HG03442 (cell line): ENCODE measurements around the gene VSTM4.
A peak's percentile ranks its signal among the peaks of the same experiment; 100 is the strongest.

Source experiments
- ATAC-seq: cut with Tn5 transposase; IDR thresholded peaks from one replicate; pipeline ENCODE4 v1.9.1; 2021; ENCODE audit warnings: mild to moderate bottlenecking, moderate library complexity; ENCODE audit not compliant: unreplicated experiment

The VSTM4 gene, protein sequence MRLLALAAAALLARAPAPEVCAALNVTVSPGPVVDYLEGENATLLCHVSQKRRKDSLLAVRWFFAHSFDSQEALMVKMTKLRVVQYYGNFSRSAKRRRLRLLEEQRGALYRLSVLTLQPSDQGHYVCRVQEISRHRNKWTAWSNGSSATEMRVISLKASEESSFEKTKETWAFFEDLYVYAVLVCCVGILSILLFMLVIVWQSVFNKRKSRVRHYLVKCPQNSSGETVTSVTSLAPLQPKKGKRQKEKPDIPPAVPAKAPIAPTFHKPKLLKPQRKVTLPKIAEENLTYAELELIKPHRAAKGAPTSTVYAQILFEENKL

DNA sequence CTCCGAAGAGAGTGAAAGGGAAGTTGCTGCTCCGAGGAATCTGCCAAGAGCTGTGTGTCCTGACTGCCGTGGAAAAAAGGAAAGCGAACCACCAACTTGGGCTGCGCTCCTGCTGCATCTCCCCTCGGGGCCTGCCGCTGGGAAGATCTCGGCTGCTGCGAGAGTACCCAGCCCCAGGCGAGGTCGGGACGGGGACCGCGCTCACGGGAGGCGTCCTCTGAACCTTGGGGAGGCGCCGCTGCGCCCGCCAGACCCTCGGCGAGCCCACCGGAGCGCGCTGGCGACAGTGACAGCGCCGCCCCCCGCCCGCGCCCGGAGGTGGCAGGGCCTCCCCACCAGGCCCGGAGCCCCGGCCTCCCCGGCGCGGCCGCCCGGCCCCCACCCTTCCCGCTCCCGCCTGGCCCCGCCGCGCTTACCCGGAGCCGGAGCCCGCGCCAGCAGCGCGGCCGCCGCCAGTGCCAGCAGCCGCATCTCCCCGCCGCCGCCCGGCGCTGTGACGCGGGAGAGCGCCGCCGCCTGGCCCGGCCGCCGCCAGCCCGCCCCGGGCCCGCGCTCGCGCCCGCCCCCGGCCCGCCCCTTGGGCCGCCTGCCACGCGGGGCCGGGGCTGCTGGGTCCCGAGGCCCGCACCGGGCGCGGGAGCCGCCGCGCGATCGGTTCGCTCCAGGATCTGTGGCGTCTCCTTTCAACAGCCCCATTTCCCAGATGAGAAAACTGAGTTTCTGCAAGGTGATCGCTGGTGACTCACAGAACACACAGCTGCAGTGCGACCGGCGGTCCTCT lies at the start of gene VSTM4:
TSS of gene VSTM4 (minus strand) at position 508 of the 781 bp plus-strand sequence. CDS start at position 471, 37 bp downstream.
- no peak for ATAC-seq

DNA sequence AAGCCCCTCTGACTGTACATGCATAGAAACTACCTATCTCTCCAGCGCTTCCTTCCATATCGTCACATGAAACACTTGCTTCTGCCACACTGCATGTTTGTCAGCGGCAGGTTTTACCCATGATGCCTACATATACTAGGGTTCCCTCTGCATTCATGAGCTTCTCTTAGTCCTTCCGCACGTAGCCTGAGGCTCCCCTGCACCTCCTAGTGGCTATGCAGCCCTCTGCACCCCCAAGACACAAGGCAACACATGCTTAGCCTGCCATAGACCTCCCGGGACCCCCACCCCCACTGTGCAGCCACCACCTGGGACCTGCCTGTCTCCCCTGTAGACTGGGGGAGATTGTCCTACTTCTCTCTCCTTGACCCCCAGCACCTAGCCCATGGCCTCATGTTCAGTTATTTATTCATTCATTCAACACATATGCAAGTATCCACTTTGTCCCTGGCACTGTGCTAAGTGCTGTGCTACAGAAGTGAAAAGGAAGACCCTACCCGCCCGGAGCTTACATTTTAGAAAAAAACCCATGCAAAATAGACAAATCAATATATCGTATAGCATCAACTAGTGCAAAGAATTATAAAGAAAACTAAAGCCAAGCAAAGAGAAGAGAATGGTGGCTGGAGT lies 49.4 kb upstream of the VSTM4 start:
- peak; percentile 86 for ATAC-seq

DNA sequence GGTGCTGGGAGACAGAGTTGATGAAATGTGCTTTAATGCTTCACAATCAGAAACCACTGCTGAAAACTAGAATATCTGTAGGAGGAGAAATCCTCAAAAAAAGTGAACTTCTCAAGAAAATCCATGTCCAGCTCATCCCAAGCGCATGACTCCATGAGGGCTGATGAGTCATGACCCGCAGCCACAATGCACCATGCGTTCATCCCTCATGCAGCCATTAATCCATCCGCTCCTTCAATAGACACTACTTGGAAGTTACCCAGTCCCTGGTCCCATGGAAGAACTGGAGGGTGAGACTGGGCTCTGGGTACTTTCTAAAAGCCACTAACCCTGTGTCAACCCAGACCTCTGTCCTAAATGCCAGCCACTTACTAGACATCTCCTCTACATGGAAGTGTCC lies 48.4 kb upstream of the VSTM4 start:
- ATAC-seq, result no peak

DNA sequence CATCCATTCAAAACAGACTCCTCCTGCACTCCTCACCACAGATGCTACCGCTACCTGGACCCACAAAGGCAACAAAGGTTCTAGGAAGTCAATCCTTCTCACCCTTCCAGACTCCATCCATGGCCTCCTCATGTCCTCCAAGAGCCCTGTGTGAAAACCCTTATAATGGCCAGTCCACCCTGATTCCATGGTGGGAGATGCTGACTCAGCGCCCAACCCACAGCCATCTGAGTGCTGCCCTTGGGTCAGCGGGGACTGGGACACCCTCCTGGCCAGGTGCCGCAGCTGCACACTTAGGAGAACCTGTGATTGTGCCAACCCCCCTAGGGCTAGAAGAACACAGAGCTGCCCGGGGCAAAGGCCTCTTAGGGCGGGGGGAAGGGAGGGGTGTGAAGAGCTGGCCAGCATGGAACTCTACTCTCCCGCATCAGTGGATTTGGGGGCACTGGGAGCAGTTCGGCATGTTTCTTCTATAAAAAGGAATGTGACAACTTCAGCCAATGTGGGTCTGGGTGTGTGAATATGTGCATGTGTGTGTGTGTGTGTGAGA lies 47.5 kb upstream of the VSTM4 start:
- no peak for ATAC-seq

DNA sequence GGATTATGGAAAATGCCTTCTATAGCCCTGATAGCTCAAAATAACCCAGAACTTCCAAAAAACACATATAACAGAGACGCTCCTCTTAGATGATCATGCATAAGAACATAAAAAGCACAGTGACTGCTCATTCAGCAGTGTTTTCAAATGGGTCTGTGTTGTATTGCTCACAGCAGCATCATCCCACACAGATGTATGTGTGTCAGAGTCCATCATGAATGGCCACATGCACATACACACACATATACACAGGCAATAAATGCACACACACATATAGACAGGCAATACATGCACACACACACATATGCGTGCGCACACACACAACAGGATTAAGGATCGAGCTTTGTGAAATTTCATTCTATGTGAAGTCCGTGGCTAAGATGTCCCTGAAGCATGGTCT lies 46.7 kb upstream of the VSTM4 start:
- ATAC-seq, result no peak

DNA sequence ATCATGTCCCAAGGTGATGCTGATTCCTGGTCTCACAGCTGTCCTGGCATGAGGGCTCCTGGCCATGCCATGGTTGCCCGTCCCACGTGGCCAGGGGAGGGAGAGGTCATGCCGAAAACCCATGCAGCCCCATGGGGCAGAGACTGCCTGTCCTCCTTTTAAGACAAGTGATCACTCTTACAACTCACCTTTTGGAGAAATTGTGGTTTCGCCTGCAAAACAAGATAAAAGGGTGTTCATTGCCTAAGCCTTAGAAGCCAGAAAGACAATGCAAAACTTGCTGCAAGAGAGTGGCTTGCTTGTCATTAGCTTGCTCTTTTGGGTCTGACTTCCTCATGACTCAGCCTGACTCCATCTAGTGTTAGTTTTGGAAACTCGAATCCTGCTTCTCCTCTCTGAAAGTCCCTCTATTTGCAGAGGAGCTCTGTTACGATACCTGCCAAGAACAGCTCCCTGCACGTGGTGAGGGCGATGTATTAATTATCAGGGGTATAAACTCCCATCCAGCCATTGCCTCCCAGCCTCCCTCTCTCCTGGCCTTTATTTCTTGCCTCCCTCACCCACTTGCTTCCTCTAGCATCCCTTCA lies 46.2 kb upstream of the VSTM4 start:
- ATAC-seq, result no peak

DNA sequence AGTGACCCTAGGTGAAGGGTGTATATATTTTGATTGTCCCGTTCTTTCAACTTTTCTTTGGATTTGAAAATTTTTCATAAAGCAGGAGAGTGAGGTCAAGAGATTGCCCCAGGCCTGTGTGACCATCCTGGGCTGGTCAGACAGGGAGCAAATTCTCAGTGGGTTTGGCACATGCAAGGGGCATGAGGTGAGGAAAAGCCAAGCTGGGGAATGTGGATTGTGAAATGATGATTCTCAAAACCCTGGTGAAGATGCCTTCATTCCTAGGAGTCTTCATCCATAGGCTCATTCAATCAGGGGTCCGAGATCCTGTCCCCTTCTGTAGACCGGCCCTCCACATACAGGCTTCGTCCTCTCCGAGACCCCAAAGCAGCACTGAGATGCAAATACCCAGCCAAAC lies 45.5 kb upstream of the VSTM4 start:
- ATAC-seq, result no peak

DNA sequence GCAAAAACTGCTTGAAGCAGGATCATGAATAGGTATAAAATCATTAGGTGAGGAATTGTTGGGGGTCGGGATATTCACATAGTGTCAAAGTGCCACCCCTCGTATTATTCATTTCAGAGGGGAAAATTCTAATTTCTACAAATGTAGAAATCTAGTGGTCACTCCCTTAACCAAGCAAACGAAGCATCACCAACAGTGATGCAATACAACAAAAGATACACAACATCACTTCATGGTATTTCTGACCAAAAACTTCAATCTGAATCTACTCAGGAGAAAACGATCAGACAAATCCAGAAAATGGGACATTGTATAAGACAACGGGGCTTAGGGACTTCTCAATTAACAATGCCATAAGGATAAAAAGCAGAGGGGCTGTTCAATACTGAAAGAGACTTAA lies 44.8 kb upstream of the VSTM4 start:
- ATAC-seq, result no peak

DNA sequence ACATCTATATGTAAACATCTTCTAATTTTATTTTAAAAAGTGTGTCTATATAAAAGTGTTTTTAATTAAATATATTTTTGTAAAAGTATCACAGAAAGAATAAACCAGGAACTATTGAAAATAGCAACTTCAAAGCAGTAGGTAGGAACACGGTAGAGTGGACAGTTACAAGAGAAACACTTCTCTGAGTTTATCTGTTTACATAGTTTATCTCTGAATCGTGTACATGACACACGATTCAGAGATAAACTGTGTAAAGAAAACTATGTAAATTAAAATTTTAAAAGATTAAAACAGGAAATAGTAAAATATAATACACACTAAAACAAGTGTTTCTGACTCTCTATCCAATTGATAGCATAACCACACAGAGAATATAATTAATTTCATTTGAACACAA lies 43.6 kb upstream of the VSTM4 start:
- ATAC-seq, result no peak

DNA sequence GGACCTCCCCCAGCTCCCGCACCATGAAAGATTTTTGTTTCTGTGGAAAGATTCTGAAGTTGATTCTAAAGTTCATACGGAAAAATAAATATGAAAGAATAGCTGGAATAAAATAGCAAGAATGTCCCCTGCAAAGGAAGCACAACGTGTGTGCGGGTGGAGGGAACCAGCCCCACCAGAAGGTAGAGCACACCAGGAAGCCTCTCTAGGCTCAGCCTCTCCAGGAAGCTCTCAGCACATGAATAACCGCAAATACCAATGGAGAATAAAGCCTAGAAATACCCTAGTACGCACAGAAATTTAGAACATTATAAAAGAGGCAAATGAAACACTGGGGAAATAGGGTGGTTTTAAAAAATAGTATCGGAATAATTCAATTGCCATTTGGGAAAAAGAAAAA lies 43.1 kb upstream of the VSTM4 start:
- no peak for ATAC-seq

DNA sequence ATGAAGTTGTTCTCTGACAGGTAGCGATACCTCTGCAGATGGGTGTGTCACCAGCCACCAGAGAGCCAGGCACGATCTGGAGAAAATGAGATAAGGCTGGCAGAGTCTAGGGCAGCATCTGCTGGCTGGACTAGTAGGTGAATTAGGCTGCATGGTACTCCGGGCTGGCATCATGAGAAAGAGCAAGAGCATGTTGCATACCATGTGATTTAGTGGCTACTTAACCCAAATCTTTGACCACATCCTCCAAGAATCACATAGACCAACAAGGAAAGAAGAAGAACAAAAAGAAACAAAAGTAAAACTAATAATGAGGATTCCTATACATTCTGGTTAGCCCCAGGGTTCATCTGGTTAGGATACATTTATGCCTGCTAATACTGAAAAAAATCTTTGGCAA lies 41.9 kb upstream of the VSTM4 start:
- ATAC-seq, result no peak

DNA sequence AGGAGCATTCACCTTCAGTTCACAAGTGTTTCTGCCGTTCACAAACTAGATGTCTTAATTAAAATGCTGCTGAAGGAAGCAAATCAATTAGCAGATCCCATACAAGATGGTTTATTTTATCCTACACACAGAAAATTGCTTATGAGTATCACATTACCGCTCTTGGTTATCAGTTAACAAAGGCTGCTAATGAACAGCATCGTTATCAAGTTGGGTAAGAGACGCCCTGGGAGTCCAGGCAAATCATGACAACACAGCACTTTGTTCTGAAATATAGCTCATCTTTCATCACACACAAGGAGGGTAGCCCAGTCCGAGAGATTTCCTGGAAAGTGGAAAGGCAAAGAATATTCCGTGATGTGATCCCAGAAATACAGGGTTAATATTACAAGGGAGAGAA lies 39.3 kb upstream of the VSTM4 start:
- no peak for ATAC-seq

DNA sequence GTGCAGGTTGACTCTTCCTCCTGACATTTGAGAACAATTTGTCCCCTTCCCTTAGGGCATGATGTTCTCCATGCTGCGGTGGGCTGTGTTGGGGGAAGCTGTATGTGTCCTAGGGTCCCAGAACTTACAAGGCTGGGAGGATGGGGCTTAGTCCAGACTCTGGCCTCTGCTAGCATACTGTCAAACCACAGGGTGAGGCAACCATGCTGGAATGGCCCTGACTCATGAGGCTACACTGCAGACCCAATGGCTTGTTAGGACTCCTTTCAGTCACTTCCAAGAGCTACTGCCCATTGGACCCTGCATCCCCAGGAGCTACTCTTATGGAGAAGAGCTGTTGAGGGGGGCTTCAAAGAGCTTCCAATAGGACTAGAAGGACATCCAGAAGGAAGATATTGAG lies 38.6 kb upstream of the VSTM4 start:
- no peak for ATAC-seq

DNA sequence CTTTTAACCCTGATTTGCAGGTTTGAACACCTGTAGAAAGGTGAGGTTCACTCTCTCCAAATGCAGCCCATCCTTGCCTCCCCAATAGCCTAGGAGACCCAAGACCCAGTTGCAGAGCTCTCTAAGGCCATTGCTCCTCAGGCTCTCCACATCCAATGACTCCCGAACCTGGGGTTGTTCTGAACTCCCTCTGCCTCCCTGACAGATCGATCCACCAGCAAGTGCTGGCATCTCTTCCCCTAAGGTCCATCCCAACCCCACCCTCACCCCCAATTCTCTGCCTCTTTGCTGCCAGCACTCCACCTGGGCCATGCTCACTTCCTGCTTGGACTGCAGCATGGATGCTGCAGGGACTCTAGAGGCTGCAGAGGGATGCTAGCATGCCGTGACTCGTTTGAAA lies 37.8 kb upstream of the VSTM4 start:
- ATAC-seq, result no peak

DNA sequence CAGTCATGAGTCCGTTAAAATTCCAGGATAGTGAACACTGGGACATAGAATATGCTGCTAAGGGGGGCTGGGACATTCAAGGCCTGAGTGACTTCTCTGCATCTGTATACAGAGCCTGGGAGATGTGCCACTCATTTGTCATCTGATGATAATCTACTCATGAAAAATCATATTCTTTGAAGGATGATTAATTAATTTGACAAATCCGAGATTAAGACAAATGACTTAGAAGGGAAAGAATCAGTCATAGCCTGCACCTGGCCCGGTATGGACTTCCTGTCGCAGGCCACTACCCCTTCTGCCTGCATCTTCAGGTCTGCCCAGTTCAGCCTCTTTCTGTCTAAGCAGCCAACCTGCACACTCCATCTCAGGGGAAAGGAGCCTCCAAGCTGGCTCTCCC lies 37.3 kb upstream of the VSTM4 start:
- ATAC-seq, result no peak

DNA sequence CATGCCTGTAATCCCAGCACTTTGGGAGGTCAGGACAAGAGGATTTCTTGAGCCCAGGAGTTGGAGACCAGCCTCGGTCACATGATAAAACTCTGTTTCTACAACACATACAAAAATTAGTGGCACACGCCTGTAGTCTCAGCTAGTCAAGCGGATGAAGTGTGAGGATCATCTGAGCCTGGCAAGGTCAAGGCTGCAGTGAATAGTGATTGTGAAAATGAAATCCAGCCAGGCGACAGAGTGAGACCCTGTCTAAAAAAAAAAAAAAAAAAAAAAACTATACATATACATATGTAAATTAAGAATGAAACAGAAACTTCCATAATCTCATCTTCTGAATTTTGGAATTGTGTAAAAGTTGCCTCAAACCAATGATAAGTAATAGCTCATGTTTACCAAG lies 36.7 kb upstream of the VSTM4 start:
- ATAC-seq, result no peak

DNA sequence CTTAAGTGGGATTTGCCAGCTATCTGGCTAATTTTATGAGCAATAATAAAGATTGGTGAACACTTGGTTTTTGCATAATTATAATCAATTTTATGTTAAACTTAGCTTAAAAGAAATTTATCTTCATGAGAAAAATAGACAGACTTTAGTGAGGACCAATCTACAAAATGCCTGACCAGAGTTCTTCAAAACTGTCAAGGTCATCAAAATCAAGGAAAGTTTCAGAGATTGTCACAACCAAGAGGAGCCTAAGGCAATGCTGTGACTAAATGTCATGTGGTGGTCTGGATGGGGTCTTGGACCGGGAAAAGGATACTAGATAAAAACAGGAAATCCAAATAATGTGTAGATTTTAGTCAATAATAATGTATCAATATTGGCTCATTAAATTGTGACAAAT lies 36.2 kb upstream of the VSTM4 start:
- no peak for ATAC-seq

DNA sequence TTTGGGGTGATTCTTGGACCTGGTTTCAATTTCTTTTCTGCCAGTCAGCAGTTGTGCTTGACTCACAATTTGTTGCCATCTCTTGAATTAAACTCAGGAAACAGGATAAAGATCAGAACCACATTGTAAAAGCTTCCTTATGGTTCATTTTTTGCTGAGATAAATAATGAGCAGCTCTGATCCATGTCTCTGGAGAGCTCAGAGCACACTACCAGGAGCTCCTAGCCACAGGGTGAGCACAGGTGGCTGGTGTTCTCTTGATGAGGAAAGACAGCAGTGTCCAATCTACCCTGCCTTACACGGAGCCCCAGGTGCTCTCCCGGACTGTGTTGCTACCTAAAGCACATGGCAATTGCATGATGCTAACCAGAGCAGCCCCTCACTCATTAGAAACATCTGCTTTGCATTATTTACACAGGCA lies 35.7 kb upstream of the VSTM4 start:
- no peak for ATAC-seq

DNA sequence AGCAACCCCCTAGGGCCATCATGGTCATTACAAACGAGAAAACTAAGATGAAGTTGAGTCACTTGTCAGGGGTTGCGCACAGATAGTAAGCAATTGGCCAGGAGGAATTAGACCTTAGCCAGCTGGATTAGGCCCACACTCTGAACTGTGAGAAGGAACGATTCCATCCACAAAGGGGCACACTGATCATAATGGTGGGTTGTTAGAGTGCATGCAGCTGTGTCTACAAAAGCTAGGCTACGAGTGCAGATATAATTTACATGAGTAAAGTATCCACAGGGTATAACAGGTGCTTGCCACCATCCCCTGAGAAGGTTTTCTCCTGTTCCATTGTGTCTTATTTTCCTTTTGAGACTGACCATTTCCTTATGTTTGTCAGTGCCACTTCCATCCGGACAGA lies 35.1 kb upstream of the VSTM4 start:
- no peak for ATAC-seq

DNA sequence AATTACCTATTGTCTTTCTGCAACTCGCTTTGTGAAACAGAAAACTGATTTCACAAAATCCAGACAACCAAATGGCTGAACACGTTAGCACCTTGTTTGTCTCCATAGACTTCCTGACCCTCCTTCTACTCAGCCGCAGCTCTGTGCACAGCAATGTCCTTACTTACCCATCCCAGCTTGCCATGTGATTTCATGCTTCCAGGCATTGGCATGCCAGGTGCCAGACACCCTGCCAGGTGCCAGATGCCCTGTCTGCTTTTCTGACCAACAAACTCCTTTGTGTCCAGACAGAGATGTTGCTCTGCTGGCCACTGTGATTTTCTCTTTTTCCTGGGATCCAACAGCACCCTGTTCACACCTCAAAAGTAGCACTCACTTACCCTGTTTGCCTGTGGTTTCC lies 34.6 kb upstream of the VSTM4 start:
- no peak for ATAC-seq

DNA sequence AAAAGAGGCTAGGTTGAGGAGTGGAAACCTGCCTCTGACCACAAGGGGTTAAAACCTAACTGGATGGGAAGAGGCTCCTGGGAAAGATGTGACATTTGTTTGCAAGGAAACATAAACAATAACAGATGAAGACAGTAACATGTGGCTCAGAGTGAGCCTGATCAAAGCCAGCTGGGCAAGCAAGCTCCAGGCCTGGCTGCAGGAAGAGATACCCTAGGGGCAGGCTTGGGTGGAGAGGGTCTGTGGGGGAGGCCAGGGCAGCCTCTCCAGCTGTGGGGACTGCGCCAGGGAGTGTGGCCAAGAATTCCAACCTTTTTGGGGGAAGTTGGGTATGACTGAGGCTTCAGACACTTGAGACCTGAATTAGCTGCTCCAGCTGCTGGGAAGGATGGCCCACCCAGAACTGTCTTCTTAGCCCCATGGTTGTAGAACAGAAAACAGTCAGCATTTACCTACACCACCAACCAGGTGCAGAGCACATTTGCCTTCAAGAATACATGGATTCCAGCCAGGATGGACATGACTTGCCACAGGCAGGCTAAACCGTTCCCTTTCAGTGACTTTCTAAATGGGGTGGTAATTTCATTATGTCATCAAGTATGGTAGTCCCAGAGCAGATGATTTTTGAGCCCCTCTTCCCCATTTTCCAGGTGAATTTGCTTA lies 28.9 kb upstream of the VSTM4 start:
- no peak for ATAC-seq
